Mesendoderm (in vitro differentiated cells): ENCODE data around the gene RPS6KA4.

ENCODE experiments used
- DNase-seq: peaks from one replicate; pipeline ENCODE4 v3.0.0; 2013
- H2AK5ac ChIP-seq: 2 replicates; pipeline ENCODE4 v1.6.1; 2013; ENCODE audit warnings: low read length, inconsistent platforms
- H2BK120ac ChIP-seq: 2 replicates; pipeline ENCODE4 v1.6.1; 2013; ENCODE audit warnings: low read depth, mild to moderate bottlenecking, low read length, moderate library complexity, mixed read lengths
- H2BK15ac ChIP-seq: replicated peaks from 2 replicates; pipeline ENCODE4 v1.6.1; 2013; ENCODE audit warnings: low read depth, mild to moderate bottlenecking, moderate library complexity
- H2BK5ac ChIP-seq: 2 replicates; pipeline ENCODE4 v1.6.1; 2013; ENCODE audit warnings: low read length, inconsistent platforms
- H3K18ac ChIP-seq: 2 replicates; pipeline ENCODE4 v1.6.1; 2013; ENCODE audit warnings: mild to moderate bottlenecking, low read length, mixed read lengths
- H3K23ac ChIP-seq: one replicate; pipeline ENCODE4 v1.6.1; 2013; ENCODE audit warnings: low read length
- H3K27ac ChIP-seq: 2 replicates; pipeline ENCODE4 v1.5.1; 2013; ENCODE audit warnings: low read depth, mild to moderate bottlenecking, inconsistent platforms, low read length, moderate library complexity
- H3K27me3 ChIP-seq: 2 replicates; pipeline ENCODE4 v1.6.1; 2013; ENCODE audit warnings: low read length, control low read depth, mild to moderate bottlenecking, inconsistent platforms; ENCODE audit not compliant: insufficient read depth, poor library complexity
- H3K36me3 ChIP-seq: 2 replicates; pipeline ENCODE4 v1.6.1; 2013; ENCODE audit warnings: low read length, inconsistent platforms; ENCODE audit not compliant: control insufficient read depth, insufficient read depth
- H3K4ac ChIP-seq: one replicate; pipeline ENCODE4 v1.6.1; 2013; ENCODE audit warnings: low read depth, mild to moderate bottlenecking, low read length, moderate library complexity
- H3K4me1 ChIP-seq: 2 replicates; pipeline ENCODE4 v1.6.1; 2013; ENCODE audit warnings: low read depth, low read length, inconsistent platforms; ENCODE audit not compliant: control insufficient read depth
- H3K4me2 ChIP-seq: 2 replicates; pipeline ENCODE4 v1.6.1; 2013; ENCODE audit warnings: low read length
- H3K4me3 ChIP-seq: 2 replicates; pipeline ENCODE4 v1.5.1; 2013; ENCODE audit warnings: mild to moderate bottlenecking, low read length
- H3K56ac ChIP-seq: one replicate; pipeline ENCODE4 v1.6.1; 2013; ENCODE audit warnings: low read length
- H3K79me1 ChIP-seq: 2 replicates; pipeline ENCODE4 v1.6.1; 2013; ENCODE audit warnings: low read length, inconsistent platforms
- H3K79me2 ChIP-seq: 2 replicates; pipeline ENCODE4 v1.6.1; 2013; ENCODE audit warnings: mild to moderate bottlenecking, low read length; ENCODE audit not compliant: control insufficient read depth, insufficient read depth
- H3K9ac ChIP-seq: 2 replicates; pipeline ENCODE4 v1.6.1; 2013; ENCODE audit warnings: low read length, inconsistent platforms
- H4K5ac ChIP-seq: one replicate; pipeline ENCODE4 v1.6.1; 2013; ENCODE audit warnings: low read length
- H4K8ac ChIP-seq: one replicate; pipeline ENCODE4 v1.6.1; 2013; ENCODE audit warnings: low read depth, mild to moderate bottlenecking, control low read depth, low read length, moderate library complexity
- WGBS: extraction: QIAGEN DNeasy Blood & Tissue Kit; methylation state at CpG from one replicate; pipeline ENCODE4 v1.1.7; 2013; ENCODE audit warnings: low lambda C conversion rate, missing lambda C conversion rate; ENCODE audit not compliant: insufficient coverage; ENCODE audit errors: extremely low coverage; 5-methylcytosine and 5-hydroxymethylcytosine counted together

RPS6KA4 gene

DNA sequence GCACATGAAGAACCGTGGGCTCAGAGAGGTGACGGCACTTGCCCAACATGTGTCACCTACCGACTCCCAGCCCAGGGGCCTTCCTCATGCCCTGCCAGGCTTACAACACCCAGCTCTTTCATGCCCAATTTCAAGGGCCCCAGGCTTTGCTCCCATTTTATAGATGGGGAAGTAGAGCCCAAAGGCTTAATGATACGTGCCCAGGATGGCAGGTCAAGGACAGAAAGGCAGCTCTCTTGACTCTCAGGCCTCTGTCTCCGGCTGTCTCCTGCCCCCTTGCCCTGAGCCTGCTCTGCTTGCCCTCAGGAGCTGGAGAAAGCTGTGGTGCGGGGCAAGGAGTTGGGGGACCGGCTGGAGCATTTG lies 10.0 kb upstream of the RPS6KA4 start:
- Histone ChIP-seq H3K79me2 (no peaks in the 10 kb centered on the region), H3K4me3 (no peak overlapping the region), H3K36me3 (no peaks in the 10 kb centered on the region), H3K4me2 (no peak overlapping the region), H2AK5ac (no peak overlapping the region), H4K8ac (no peak overlapping the region), H3K27me3 (no peaks in the 10 kb centered on the region), H3K4ac (no peak overlapping the region), H2BK15ac (no peak overlapping the region), H2BK120ac (no peak overlapping the region), H3K4me1 (no peaks in the 10 kb centered on the region), H3K79me1 (no peaks in the 10 kb centered on the region), H3K9ac (no peak overlapping the region), H3K23ac (no peak overlapping the region), H4K5ac (no peak overlapping the region), H2BK5ac (no peak overlapping the region), H3K56ac (no peak overlapping the region), H3K27ac (no peak overlapping the region), H3K18ac (no peak overlapping the region)
- no peak for DNase-seq
- WGBS = no CpG with 5 or more reads among the region's 7 CpGs

DNA sequence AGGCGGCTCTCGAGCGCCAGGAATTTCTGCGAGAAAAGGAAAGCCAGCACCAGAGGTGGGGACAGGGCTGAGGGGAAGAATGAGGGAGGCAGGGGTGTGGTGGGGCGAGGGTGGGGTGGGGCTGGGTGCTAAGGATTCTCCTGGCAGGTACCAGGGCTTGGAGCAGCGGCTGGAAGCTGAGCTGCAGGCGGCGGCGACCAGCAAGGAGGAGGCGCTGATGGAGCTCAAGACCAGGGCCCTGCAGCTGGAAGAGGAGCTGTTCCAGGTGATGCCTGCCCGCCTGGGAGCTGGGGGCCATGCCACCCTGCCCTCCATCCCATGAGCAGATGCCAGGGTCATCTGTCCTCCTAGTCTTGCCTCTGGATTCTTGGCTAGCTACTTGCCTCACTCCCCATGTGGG lies 9.6 kb upstream of the RPS6KA4 start:
- H2AK5ac ChIP-seq = no peak overlapping the region
- no peak overlapping the region for H2BK5ac ChIP-seq
- H3K4me1 ChIP-seq = no peaks in the 10 kb centered on the region
- no peak overlapping the region for H2BK120ac ChIP-seq
- no peak overlapping the region for H3K9ac ChIP-seq
- no peak overlapping the region for H3K4ac ChIP-seq
- DNase-seq = no peak
- H4K8ac ChIP-seq = no peak overlapping the region
- H4K5ac ChIP-seq = no peak overlapping the region
- H3K79me1 ChIP-seq = no peaks in the 10 kb centered on the region
- no peak overlapping the region for H2BK15ac ChIP-seq
- H3K4me2 ChIP-seq = no peak overlapping the region
- H3K79me2 ChIP-seq = no peaks in the 10 kb centered on the region
- no peak overlapping the region for H3K4me3 ChIP-seq
- no peak overlapping the region for H3K27ac ChIP-seq
- no peak overlapping the region for H3K23ac ChIP-seq
- no CpG with 5 or more reads among the region's 11 CpGs for WGBS
- H3K27me3 ChIP-seq = no peaks in the 10 kb centered on the region
- no peak overlapping the region for H3K56ac ChIP-seq
- H3K18ac ChIP-seq = no peak overlapping the region
- H3K36me3 ChIP-seq = no peaks in the 10 kb centered on the region

- Histone ChIP-seq H3K79me2 (no peaks in the 10 kb centered on the region), H4K5ac (no peak overlapping the region), H3K4me3 (no peak overlapping the region), H3K4me1 (peaks cover 2% of the 10 kb centered on the region), H4K8ac (no peak overlapping the region), H3K9ac (no peak overlapping the region), H3K56ac (no peak overlapping the region), H3K4ac (no peak overlapping the region), H3K27me3 (no peaks in the 10 kb centered on the region), H3K18ac (no peak overlapping the region), H3K36me3 (no peaks in the 10 kb centered on the region), H3K23ac (no peak overlapping the region), H2BK5ac (no peak overlapping the region), H3K79me1 (no peaks in the 10 kb centered on the region), H3K4me2 (no peak overlapping the region), H2AK5ac (no peak overlapping the region), H2BK120ac (no peak overlapping the region), H3K27ac (no peak overlapping the region), H2BK15ac (no peak overlapping the region)
- DNase-seq = no peak
- no CpG with 5 or more reads among the region's 18 CpGs for WGBS
Observed at GRCh38 chr11:64351136-64351631, 7.8 kb upstream of the RPS6KA4 start.

- Histone ChIP-seq H3K36me3 (no peaks in the 10 kb centered on the region), H3K9ac (no peak overlapping the region), H2BK120ac (no peak overlapping the region), H3K79me1 (no peaks in the 10 kb centered on the region), H3K23ac (no peak overlapping the region), H3K4me3 (no peak overlapping the region), H3K4me2 (no peak overlapping the region), H2BK5ac (no peak overlapping the region), H2BK15ac (no peak overlapping the region), H3K56ac (no peak overlapping the region), H4K5ac (no peak overlapping the region), H4K8ac (no peak overlapping the region), H2AK5ac (no peak overlapping the region), H3K79me2 (no peaks in the 10 kb centered on the region), H3K4me1 (peaks cover 2% of the 10 kb centered on the region), H3K18ac (no peak overlapping the region), H3K27ac (no peak overlapping the region), H3K4ac (no peak overlapping the region), H3K27me3 (no peaks in the 10 kb centered on the region)
- DNase-seq = no peak
- no CpG with 5 or more reads among the region's 33 CpGs for WGBS
Observed at GRCh38 chr11:64352099-64352994, 6.6 kb upstream of the RPS6KA4 start.

DNA sequence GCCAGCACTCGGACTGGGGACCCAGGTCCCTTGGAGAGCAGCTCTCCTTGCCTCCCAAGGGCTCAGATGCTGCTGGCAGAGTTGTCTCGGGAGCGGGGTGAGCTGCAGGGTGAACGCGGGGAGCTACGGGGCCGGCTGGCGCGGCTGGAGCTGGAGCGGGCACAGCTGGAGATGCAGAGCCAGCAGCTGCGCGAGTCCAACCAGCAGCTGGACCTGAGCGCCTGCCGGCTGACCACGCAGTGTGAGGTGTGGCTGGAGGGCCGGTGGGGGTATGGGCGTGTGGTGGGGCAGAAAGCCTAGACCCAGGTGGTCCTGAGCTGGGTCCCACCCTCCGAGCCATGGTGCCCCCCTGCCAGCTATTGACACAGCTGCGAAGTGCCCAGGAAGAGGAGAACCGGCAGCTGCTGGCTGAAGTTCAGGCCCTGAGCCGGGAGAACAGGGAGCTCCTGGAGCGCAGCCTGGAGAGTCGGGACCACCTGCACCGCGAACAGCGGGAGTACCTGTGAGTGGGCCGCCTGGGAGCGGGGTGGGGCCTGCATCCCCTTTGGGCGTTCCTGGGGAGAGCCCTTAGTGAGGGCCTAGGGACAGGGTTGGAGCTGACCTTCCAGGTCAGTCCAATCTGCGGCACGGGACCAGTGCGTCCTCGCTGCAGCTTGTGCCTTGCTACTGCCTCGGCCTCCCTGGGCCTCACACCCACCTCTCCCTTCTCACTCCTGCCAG lies 5.8 kb upstream of the RPS6KA4 start:
- no peak overlapping the region for H3K4me3 ChIP-seq
- H3K56ac ChIP-seq = no peak overlapping the region
- H3K27me3 ChIP-seq = no peaks in the 10 kb centered on the region
- no peak overlapping the region for H3K4ac ChIP-seq
- H3K79me1 ChIP-seq = no peaks in the 10 kb centered on the region
- H3K4me2 ChIP-seq = no peak overlapping the region
- no peaks in the 10 kb centered on the region for H3K79me2 ChIP-seq
- no peak overlapping the region for H2BK5ac ChIP-seq
- H2BK120ac ChIP-seq = no peak overlapping the region
- H3K36me3 ChIP-seq = no peaks in the 10 kb centered on the region
- no peak overlapping the region for H3K9ac ChIP-seq
- H4K5ac ChIP-seq = no peak overlapping the region
- H3K18ac ChIP-seq = no peak overlapping the region
- no peak overlapping the region for H2BK15ac ChIP-seq
- no peak for DNase-seq
- H4K8ac ChIP-seq = no peak overlapping the region
- WGBS = no CpG with 5 or more reads among the region's 34 CpGs
- peaks cover 5% of the 10 kb centered on the region for H3K4me1 ChIP-seq
- no peak overlapping the region for H3K23ac ChIP-seq
- H2AK5ac ChIP-seq = no peak overlapping the region
- no peak overlapping the region for H3K27ac ChIP-seq
